HG03520 (cell line): ENCODE data around the gene APOB.

Experiments used
- ATAC-seq: cut with Tn5 transposase; IDR thresholded peaks from one replicate; pipeline ENCODE4 v1.9.1; 2021; ENCODE audit warnings: mild to moderate bottlenecking, moderate library complexity; ENCODE audit not compliant: unreplicated experiment

APOB gene

GRCh38 chr2:20953146-20953824, 90.6 kb downstream of the APOB start:
- ATAC-seq: no peak
